Measurements from ENCODE around the gene DBN1.
A peak's percentile ranks its signal among the peaks of the same experiment; 100 is the strongest.

The DBN1 gene

GRCh38 chr5:177448244-177448950 is 25.0 kb downstream of the DBN1 start:
- no peak overlapping the region for H3K27ac ChIP-seq (ENCODE audit: low read depth, low read length)
- H3K4me1 ChIP-seq (ENCODE audit: insufficient read depth, low read length), result peaks cover 15% of the 10 kb centered on the region
- no peak overlapping the region for H3K9ac ChIP-seq (ENCODE audit: low read length)
- no peak overlapping the region for H3K4me3 ChIP-seq (ENCODE audit: low read depth in 1 of 2, low read length in 2 of 2)
- H3K36me3 ChIP-seq (ENCODE audit: insufficient read depth, low read length), result no peaks in the 10 kb centered on the region
- H3K9me3 ChIP-seq (ENCODE audit: low read length), result no peaks in the 10 kb centered on the region
- peaks cover 47 to 65% of the 10 kb centered on the region in 2 donors for H3K27me3 ChIP-seq (ENCODE audit: control insufficient read depth in 1 of 2, insufficient read depth in 2 of 2, low read length in 2 of 2)

- Histone ChIP-seq H3K9ac (ENCODE audit: low read length) (no peak overlapping the region), H3K9me3 (ENCODE audit: low read length) (no peaks in the 10 kb centered on the region), H3K4me1 (ENCODE audit: insufficient read depth, low read length) (peaks cover 15% of the 10 kb centered on the region), H3K27me3 (ENCODE audit: control insufficient read depth in 1 of 2, insufficient read depth in 2 of 2, low read length in 2 of 2) (peaks cover 42 to 58% of the 10 kb centered on the region in 2 donors), H3K27ac (ENCODE audit: low read depth, low read length) (no peak overlapping the region), H3K4me3 (ENCODE audit: low read depth in 1 of 2, low read length in 2 of 2) (no peak overlapping the region), H3K36me3 (ENCODE audit: insufficient read depth, low read length) (no peaks in the 10 kb centered on the region)
Observed at GRCh38 chr5:177447611-177448243, 25.7 kb downstream of the DBN1 start.

DNA sequence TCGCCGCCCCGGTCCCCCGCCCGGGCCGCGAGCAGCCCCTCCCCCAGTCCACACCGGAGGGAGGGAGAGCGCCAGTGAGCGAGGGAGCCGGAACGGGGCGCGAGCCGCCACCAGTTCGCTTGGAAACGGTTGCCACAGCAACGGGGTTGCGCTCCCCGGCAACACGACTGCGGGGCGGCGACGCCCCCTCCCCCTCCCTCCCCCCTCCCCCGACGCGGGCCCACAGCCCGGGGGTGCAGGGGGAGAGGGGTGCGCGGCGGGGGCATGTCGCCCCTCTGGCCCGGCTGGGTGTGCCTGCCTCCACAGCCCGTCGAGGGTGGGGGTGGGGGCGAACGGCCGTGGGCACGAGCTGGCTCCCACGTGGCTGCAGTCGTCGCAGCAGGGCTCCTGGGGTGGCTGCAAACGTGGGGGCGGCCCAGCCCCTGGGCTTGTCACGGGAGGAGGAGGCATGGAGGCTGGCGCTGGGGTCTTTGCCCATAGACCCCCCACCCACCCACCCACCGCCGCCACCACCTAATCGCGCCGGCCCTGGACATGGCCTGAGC is 26.3 kb downstream of the DBN1 start:
- no peak overlapping the region for H3K9ac ChIP-seq (ENCODE audit: low read length)
- peaks cover 37 to 52% of the 10 kb centered on the region in 2 donors for H3K27me3 ChIP-seq (ENCODE audit: control insufficient read depth in 1 of 2, insufficient read depth in 2 of 2, low read length in 2 of 2)
- H3K36me3 ChIP-seq (ENCODE audit: insufficient read depth, low read length), result peaks cover 5% of the 10 kb centered on the region
- peak overlapping the region; percentile 48 to 56 for H3K4me3 ChIP-seq (ENCODE audit: low read depth in 1 of 2, low read length in 2 of 2)
- peaks cover 15% of the 10 kb centered on the region for H3K4me1 ChIP-seq (ENCODE audit: insufficient read depth, low read length)
- no peak overlapping the region for H3K27ac ChIP-seq (ENCODE audit: low read depth, low read length)
- no peaks in the 10 kb centered on the region for H3K9me3 ChIP-seq (ENCODE audit: low read length)

- Histone ChIP-seq H3K27me3 (ENCODE audit: control insufficient read depth in 1 of 2, insufficient read depth in 2 of 2, low read length in 2 of 2) (peaks cover 34 to 49% of the 10 kb centered on the region in 2 donors), H3K9me3 (ENCODE audit: low read length) (no peaks in the 10 kb centered on the region), H3K4me1 (ENCODE audit: insufficient read depth, low read length) (peaks cover 15% of the 10 kb centered on the region), H3K4me3 (ENCODE audit: low read depth in 1 of 2, low read length in 2 of 2) (peak within 1 kb of the TSS; percentile 48 to 56), H3K36me3 (ENCODE audit: insufficient read depth, low read length) (peaks cover 5% of the 10 kb centered on the region), H3K27ac (ENCODE audit: low read depth, low read length) (no peak within 1 kb of the TSS), H3K9ac (ENCODE audit: low read length) (no peak within 1 kb of the TSS)
Observed at GRCh38 chr5:177446200-177447065, 27.0 kb downstream of the DBN1 start, which contains the start of gene PRR7. PRR7 (plus strand) TSS chr5:177446814; CDS start chr5:177455068, 8,254 bp downstream.

DNA sequence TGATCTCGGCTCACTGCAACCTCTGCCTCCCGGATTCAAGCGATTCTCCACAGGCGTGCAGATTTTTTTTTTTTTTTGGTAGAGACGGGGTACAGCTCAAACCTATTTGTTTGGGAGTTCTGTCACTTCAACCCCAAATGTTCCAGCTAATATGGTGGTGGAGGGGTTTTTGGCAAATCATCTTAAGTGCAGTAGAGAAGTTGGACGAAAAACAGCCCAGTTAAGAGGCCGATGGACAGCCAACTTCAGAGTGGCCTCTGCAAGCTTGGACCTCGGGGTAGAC is 27.6 kb downstream of the DBN1 start:
- no peaks in the 10 kb centered on the region for H3K9me3 ChIP-seq (ENCODE audit: low read length)
- peaks cover 15% of the 10 kb centered on the region for H3K4me1 ChIP-seq (ENCODE audit: insufficient read depth, low read length)
- peak overlapping the region in 1 of 2 donors; percentile 56 for H3K4me3 ChIP-seq (ENCODE audit: low read depth in 1 of 2, low read length in 2 of 2)
- no peak overlapping the region for H3K9ac ChIP-seq (ENCODE audit: low read length)
- H3K36me3 ChIP-seq (ENCODE audit: insufficient read depth, low read length), result peaks cover 5% of the 10 kb centered on the region
- H3K27ac ChIP-seq (ENCODE audit: low read depth, low read length), result no peak overlapping the region
- peaks cover 34 to 46% of the 10 kb centered on the region in 2 donors for H3K27me3 ChIP-seq (ENCODE audit: control insufficient read depth in 1 of 2, insufficient read depth in 2 of 2, low read length in 2 of 2)

DNA sequence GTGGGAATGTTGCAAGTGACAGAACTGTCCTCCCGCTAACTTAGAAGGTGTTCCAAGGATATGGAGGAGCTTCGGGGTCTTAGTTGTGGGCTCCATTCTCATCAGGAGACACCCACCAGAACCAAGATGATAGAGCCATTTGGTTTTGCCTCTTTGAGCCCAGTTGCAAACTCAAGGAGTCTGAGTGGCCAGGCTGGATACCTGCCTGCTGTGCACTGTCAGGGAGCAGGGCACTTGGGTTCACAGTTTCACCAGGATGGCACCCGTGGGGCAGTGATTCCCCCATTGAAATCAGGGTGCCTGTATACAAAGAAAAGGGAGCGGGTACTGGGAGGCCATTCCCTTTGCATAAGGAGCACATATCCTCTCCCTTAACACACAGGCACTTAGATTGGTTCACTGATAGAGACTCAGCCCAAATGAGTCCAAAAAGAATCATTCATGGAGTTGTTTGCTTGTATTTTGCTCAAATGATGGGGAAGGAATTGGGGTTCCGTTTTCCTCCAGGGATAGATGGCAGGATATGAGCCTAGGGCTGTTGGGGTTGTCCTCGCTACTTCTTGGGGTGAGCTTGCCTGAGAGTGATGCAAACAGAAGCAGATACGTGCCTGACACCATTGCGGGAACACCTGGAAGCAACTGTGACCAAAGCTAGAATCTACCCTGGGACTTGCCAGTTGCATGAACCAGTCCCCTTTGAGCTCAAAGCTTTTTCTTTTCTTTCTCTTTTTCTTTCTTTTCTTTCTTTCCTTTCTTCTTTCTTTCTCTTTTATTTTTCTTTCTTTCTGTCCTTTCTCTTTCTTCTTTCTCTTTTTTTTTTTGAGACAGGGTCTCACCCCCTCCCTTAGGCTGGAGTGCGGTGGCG is 28.1 kb downstream of the DBN1 start:
- H3K9me3 ChIP-seq (ENCODE audit: low read length), result no peaks in the 10 kb centered on the region
- no peak overlapping the region for H3K27ac ChIP-seq (ENCODE audit: low read depth, low read length)
- H3K36me3 ChIP-seq (ENCODE audit: insufficient read depth, low read length), result peaks cover 5% of the 10 kb centered on the region
- peaks cover 15% of the 10 kb centered on the region for H3K4me1 ChIP-seq (ENCODE audit: insufficient read depth, low read length)
- H3K27me3 ChIP-seq (ENCODE audit: control insufficient read depth in 1 of 2, insufficient read depth in 2 of 2, low read length in 2 of 2), result peaks cover 28 to 40% of the 10 kb centered on the region in 2 donors
- H3K4me3 ChIP-seq (ENCODE audit: low read depth in 1 of 2, low read length in 2 of 2), result no peak overlapping the region
- no peak overlapping the region for H3K9ac ChIP-seq (ENCODE audit: low read length)

DNA sequence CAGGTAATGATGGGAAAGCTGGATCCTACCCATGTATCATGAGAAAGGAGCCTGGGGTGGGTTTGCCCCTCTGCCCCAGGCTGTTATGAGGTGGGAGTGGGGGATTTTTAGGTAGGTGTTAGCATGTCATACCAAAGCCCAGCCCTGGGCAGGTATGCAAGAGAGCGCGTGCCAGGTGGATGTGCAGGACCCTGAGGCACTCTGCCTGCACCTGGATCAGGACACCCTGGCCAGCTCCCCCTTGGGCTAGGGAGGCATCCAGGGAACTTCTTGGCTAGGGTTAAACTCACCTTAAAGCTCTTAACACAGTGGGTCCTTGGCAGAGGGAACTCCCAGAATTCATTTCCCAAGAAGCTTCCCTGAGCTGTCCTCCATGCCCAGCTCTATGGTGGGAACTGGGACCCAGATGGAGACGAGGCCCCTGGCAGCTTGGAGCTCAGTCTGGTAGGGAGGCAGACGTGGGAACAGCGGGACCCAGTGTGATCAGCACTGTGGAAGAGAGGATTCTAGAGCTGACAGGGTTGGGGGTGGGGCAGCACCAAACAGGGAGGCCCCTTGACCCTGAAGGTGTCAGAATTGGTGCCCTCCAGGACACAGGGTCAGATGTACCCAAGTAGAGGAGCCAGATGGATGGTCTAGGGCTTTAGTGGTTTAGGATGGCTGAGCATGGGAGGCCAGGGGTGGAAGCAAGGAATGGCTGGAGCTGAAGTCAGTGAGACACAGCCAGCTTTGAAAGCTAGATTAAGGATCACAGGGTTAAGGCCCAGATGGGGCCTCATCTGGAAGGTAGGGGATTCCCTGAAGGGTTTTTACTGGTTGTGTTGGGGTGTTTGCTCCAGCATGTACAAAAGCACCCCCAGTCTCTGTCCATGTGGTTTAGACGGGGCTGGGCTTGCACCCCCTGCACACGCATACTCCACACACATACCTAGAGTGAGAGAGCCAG is 29.1 kb downstream of the DBN1 start:
- H3K36me3 ChIP-seq (ENCODE audit: insufficient read depth, low read length), result peaks cover 5% of the 10 kb centered on the region
- H3K9me3 ChIP-seq (ENCODE audit: low read length), result no peaks in the 10 kb centered on the region
- H3K27ac ChIP-seq (ENCODE audit: low read depth, low read length), result no peak overlapping the region
- no peak overlapping the region for H3K4me3 ChIP-seq (ENCODE audit: low read depth in 1 of 2, low read length in 2 of 2)
- H3K9ac ChIP-seq (ENCODE audit: low read length), result no peak overlapping the region
- H3K4me1 ChIP-seq (ENCODE audit: insufficient read depth, low read length), result peaks cover 15% of the 10 kb centered on the region
- H3K27me3 ChIP-seq (ENCODE audit: control insufficient read depth in 1 of 2, insufficient read depth in 2 of 2, low read length in 2 of 2), result peaks cover 19 to 31% of the 10 kb centered on the region in 2 donors

DNA sequence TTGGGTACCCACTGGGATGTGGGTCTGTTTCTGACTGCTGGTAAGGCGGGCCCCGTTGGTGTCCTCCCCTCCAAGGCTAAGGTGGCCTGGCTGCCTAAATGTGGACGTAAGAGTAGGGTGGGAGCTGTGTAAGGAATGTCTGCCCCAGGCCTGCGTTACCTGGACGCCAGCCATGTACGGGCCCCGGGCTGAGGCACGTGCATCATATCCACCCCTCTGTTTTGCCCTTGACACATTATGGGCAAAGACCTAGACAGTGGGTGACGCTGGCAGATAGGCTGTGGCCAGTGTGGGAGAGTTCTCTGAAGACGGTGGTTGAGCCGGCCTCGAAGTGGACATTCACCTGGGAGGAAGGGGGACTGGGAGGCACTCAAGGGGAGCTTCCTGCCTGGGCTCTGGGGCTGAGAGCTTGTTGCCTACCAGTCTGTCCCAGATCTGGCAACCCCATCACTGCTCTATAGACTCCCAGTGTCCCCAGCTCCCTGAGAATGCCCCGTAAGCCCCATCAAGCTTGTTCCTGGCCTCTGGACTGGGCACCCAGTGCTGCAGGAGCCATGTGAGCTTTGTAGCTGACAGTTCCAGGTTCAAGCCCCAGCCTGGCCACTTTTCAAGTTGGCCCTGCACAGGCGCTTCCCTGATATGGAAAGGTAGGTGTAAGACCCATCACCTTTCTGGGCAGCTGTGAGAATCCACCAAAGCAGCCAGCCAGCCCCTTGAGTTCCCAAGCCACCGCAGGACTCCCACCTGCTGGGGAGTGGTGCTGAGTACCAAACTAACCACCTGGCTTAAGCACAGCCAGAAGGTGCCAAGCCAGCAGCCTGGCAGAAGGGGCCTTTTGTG is 30.1 kb downstream of the DBN1 start:
- peaks cover 5% of the 10 kb centered on the region for H3K36me3 ChIP-seq (ENCODE audit: insufficient read depth, low read length)
- no peak overlapping the region for H3K27ac ChIP-seq (ENCODE audit: low read depth, low read length)
- H3K27me3 ChIP-seq (ENCODE audit: control insufficient read depth in 1 of 2, insufficient read depth in 2 of 2, low read length in 2 of 2), result peaks cover 9 to 22% of the 10 kb centered on the region in 2 donors
- H3K4me1 ChIP-seq (ENCODE audit: insufficient read depth, low read length), result peaks cover 15% of the 10 kb centered on the region
- H3K9ac ChIP-seq (ENCODE audit: low read length), result no peak overlapping the region
- no peaks in the 10 kb centered on the region for H3K9me3 ChIP-seq (ENCODE audit: low read length)
- no peak overlapping the region for H3K4me3 ChIP-seq (ENCODE audit: low read depth in 1 of 2, low read length in 2 of 2)

- Histone ChIP-seq H3K9ac (ENCODE audit: low read length) (no peak overlapping the region), H3K4me1 (ENCODE audit: insufficient read depth, low read length) (peaks cover 7% of the 10 kb centered on the region), H3K4me3 (ENCODE audit: low read depth in 1 of 2, low read length in 2 of 2) (no peak overlapping the region), H3K36me3 (ENCODE audit: insufficient read depth, low read length) (peaks cover 11% of the 10 kb centered on the region), H3K27me3 (ENCODE audit: control insufficient read depth in 1 of 2, insufficient read depth in 2 of 2, low read length in 2 of 2) (peaks cover 0 to 15% of the 10 kb centered on the region in 2 donors), H3K27ac (ENCODE audit: low read depth, low read length) (no peak overlapping the region), H3K9me3 (ENCODE audit: low read length) (no peaks in the 10 kb centered on the region)
Observed at GRCh38 chr5:177442066-177442826, 31.2 kb downstream of the DBN1 start.
